HG03064 (cell line): ENCODE data around the gene POMGNT1.
A peak's percentile ranks its signal among the peaks of the same experiment; 100 is the strongest.
"Not testable (repeated sequence)": the region's sequence is repeated elsewhere in the genome, so short reads cannot be mapped to it uniquely, and the experiment has no call there.

Experiments used
- ATAC-seq: cut with Tn5 transposase; IDR thresholded peaks from one replicate; pipeline ENCODE4 v1.9.1; 2021; ENCODE audit warnings: low read depth; ENCODE audit not compliant: unreplicated experiment

Gene POMGNT1

GRCh38 chr1:46197964-46198811 lies at the start of gene POMGNT1:
TSS of gene POMGNT1 (minus strand) at chr1:46198434. CDS start at chr1:46197821, 613 bp downstream.
- ATAC-seq: peak; percentile 86

- ATAC-seq: peak; percentile 92
These were observed 49.3 kb upstream of the POMGNT1 start, which contains the start of gene RAD54L for GRCh38 chr1:46247436-46248121. TSS of gene RAD54L (plus strand) at chr1:46247763. CDS start at chr1:46248406, 643 bp downstream.

- peak; percentile 60 for ATAC-seq
These were observed 48.6 kb upstream of the POMGNT1 start for GRCh38 chr1:46246548-46247435.

GRCh38 chr1:46246136-46246535 lies 47.9 kb upstream of the POMGNT1 start:
- not testable (repeated sequence) for ATAC-seq

GRCh38 chr1:46244656-46245371 lies 46.6 kb upstream of the POMGNT1 start:
- ATAC-seq: no peak

GRCh38 chr1:46243831-46244230 lies 45.6 kb upstream of the POMGNT1 start:
- ATAC-seq: not testable (repeated sequence)

GRCh38 chr1:46242918-46243317 lies 44.7 kb upstream of the POMGNT1 start:
- ATAC-seq: no peak

- ATAC-seq: not testable (repeated sequence)
These were observed 43.5 kb upstream of the POMGNT1 start for GRCh38 chr1:46241733-46242132.

GRCh38 chr1:46238865-46239264 lies 40.6 kb upstream of the POMGNT1 start:
- ATAC-seq: not testable (repeated sequence)

GRCh38 chr1:46236882-46237281 lies 38.6 kb upstream of the POMGNT1 start:
- no peak for ATAC-seq

- ATAC-seq: not testable (repeated sequence)
These were observed 33.0 kb upstream of the POMGNT1 start for GRCh38 chr1:46231231-46231630.

GRCh38 chr1:46224966-46225365 lies 26.7 kb upstream of the POMGNT1 start:
- ATAC-seq: no peak

GRCh38 chr1:46223472-46223943 lies 25.3 kb upstream of the POMGNT1 start:
- ATAC-seq: peak; percentile 88

- ATAC-seq: not testable (repeated sequence)
These were observed 24.8 kb upstream of the POMGNT1 start for GRCh38 chr1:46223055-46223454.

GRCh38 chr1:46221749-46222148 lies 23.5 kb upstream of the POMGNT1 start:
- ATAC-seq: no peak

GRCh38 chr1:46220808-46221207 lies 22.6 kb upstream of the POMGNT1 start:
- ATAC-seq: no peak

GRCh38 chr1:46219551-46220520 lies 21.6 kb upstream of the POMGNT1 start:
- no peak for ATAC-seq

- no peak for ATAC-seq
These were observed 20.2 kb upstream of the POMGNT1 start for GRCh38 chr1:46218443-46218842.

- no peak for ATAC-seq
These were observed 17.3 kb upstream of the POMGNT1 start for GRCh38 chr1:46215504-46215903.
